Measurements from ENCODE around the gene UPB1.

DNA sequence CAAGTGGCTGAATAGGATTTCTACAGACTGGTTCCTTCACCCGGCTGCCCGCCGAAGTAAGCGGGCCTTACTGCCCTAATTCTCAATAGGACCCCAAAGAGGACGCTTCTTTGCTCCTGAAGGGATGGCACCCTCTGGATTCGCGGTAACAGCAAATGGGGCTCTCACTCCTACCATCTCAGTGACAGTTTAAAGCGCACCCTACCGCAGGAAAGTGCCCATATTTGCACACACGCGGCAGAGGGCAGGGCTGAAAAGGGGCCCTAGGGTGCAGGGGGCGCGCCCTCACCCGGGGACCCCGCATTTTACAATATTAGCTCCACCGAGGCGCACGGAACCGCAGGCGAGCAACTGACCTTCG, 985 bp upstream of the UPB1 start:
- TF ChIP-seq POLR2A (IDR thresholded peaks at IDR 0.05), result no peak
- TF ChIP-seq, protein P1, sequence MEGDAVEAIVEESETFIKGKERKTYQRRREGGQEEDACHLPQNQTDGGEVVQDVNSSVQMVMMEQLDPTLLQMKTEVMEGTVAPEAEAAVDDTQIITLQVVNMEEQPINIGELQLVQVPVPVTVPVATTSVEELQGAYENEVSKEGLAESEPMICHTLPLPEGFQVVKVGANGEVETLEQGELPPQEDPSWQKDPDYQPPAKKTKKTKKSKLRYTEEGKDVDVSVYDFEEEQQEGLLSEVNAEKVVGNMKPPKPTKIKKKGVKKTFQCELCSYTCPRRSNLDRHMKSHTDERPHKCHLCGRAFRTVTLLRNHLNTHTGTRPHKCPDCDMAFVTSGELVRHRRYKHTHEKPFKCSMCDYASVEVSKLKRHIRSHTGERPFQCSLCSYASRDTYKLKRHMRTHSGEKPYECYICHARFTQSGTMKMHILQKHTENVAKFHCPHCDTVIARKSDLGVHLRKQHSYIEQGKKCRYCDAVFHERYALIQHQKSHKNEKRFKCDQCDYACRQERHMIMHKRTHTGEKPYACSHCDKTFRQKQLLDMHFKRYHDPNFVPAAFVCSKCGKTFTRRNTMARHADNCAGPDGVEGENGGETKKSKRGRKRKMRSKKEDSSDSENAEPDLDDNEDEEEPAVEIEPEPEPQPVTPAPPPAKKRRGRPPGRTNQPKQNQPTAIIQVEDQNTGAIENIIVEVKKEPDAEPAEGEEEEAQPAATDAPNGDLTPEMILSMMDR (IDR thresholded peaks at IDR 0.05), result no peak
- no peak for TF ChIP-seq POLR2AphosphoS5 (IDR thresholded peaks at IDR 0.05)
